ENCODE measurements around the gene SCP2.
A peak's percentile ranks its signal among the peaks of the same experiment; 100 is the strongest.

SCP2 gene

GRCh38 chr1:53031732-53032131, 104.7 kb downstream of the SCP2 start:
- Histone ChIP-seq H3K27me3 (ENCODE audit: insufficient read depth, poor library complexity, severe bottlenecking) (no peaks in the 10 kb centered on the region), H3K9me3 (ENCODE audit: severe bottlenecking) (no peaks in the 10 kb centered on the region), H3K4me3 (ENCODE audit: severe bottlenecking) (no peak overlapping the region), H3K36me3 (ENCODE audit: low read depth) (peaks cover 8% of the 10 kb centered on the region; the same call in 1 of the 2 replicates), H3K27ac (ENCODE audit: poor library complexity, severe bottlenecking) (peak overlapping the region; percentile 16), H3K4me1 (ENCODE audit: insufficient read depth, poor library complexity, severe bottlenecking) (peaks cover 11% of the 10 kb centered on the region)
- DNase-seq (ENCODE audit: low spot score) (no peak), ATAC-seq (ENCODE audit: low read depth) (peak; percentile 73)
- TF ChIP-seq CTCF (IDR thresholded peaks at IDR 0.05; ENCODE audit: poor library complexity, severe bottlenecking), result no peak

- ATAC-seq (ENCODE audit: low read depth) (no peak), DNase-seq (ENCODE audit: low spot score) (no peak)
- no peak overlapping the region for H3K27ac ChIP-seq (ENCODE audit: poor library complexity, severe bottlenecking)
- H3K4me3 ChIP-seq (ENCODE audit: severe bottlenecking), result no peak overlapping the region
- peaks cover under 1% of the 10 kb centered on the region for H3K4me1 ChIP-seq (ENCODE audit: insufficient read depth, poor library complexity, severe bottlenecking)
- H3K9me3 ChIP-seq (ENCODE audit: severe bottlenecking), result no peaks in the 10 kb centered on the region
- H3K27me3 ChIP-seq (ENCODE audit: insufficient read depth, poor library complexity, severe bottlenecking), result no peaks in the 10 kb centered on the region
- TF ChIP-seq CTCF (IDR thresholded peaks at IDR 0.05; ENCODE audit: poor library complexity, severe bottlenecking), result no peak
- H3K36me3 ChIP-seq (ENCODE audit: low read depth), result no peaks in the 10 kb centered on the region
These were observed 110.1 kb downstream of the SCP2 start for GRCh38 chr1:53037159-53037558.

- Histone ChIP-seq H3K4me3 (ENCODE audit: severe bottlenecking) (no peak overlapping the region), H3K4me1 (ENCODE audit: insufficient read depth, poor library complexity, severe bottlenecking) (no peaks in the 10 kb centered on the region), H3K9me3 (ENCODE audit: severe bottlenecking) (no peaks in the 10 kb centered on the region), H3K27me3 (ENCODE audit: insufficient read depth, poor library complexity, severe bottlenecking) (no peaks in the 10 kb centered on the region), H3K27ac (ENCODE audit: poor library complexity, severe bottlenecking) (no peak overlapping the region), H3K36me3 (ENCODE audit: low read depth) (no peaks in the 10 kb centered on the region)
- ATAC-seq (ENCODE audit: low read depth) (no peak), DNase-seq (ENCODE audit: low spot score) (no peak)
- no peak for TF ChIP-seq CTCF (IDR thresholded peaks at IDR 0.05; ENCODE audit: poor library complexity, severe bottlenecking)
These were observed 111.5 kb downstream of the SCP2 start for GRCh38 chr1:53038566-53038965.

GRCh38 chr1:53043271-53043670, 116.2 kb downstream of the SCP2 start:
- H3K36me3 ChIP-seq (ENCODE audit: low read depth), result 0 out of 2 replicates have a peak, but pooled peaks cover under 1% of the 10 kb centered on the region
- DNase-seq (ENCODE audit: low spot score), result no peak
- no peak overlapping the region for H3K27ac ChIP-seq (ENCODE audit: poor library complexity, severe bottlenecking)
- no peaks in the 10 kb centered on the region for H3K27me3 ChIP-seq (ENCODE audit: insufficient read depth, poor library complexity, severe bottlenecking)
- ATAC-seq (ENCODE audit: low read depth), result no peak
- H3K9me3 ChIP-seq (ENCODE audit: severe bottlenecking), result no peaks in the 10 kb centered on the region
- no peak for TF ChIP-seq CTCF (IDR thresholded peaks at IDR 0.05; ENCODE audit: poor library complexity, severe bottlenecking)
- H3K4me3 ChIP-seq (ENCODE audit: severe bottlenecking), result no peak overlapping the region
- peaks cover 6% of the 10 kb centered on the region for H3K4me1 ChIP-seq (ENCODE audit: insufficient read depth, poor library complexity, severe bottlenecking)

- DNase-seq (ENCODE audit: low spot score) (no peak), ATAC-seq (ENCODE audit: low read depth) (no peak)
- Histone ChIP-seq H3K27ac (ENCODE audit: poor library complexity, severe bottlenecking) (no peak overlapping the region), H3K4me3 (ENCODE audit: severe bottlenecking) (no peak overlapping the region), H3K9me3 (ENCODE audit: severe bottlenecking) (no peaks in the 10 kb centered on the region), H3K4me1 (ENCODE audit: insufficient read depth, poor library complexity, severe bottlenecking) (peaks cover 6% of the 10 kb centered on the region), H3K27me3 (ENCODE audit: insufficient read depth, poor library complexity, severe bottlenecking) (no peaks in the 10 kb centered on the region), H3K36me3 (ENCODE audit: low read depth) (peaks cover 5% of the 10 kb centered on the region; the same call in 1 of the 2 replicates)
- TF ChIP-seq CTCF (IDR thresholded peaks at IDR 0.05; ENCODE audit: poor library complexity, severe bottlenecking), result no peak
These were observed 117.8 kb downstream of the SCP2 start for GRCh38 chr1:53044926-53045325.

Measured in RWPE2 (cell line).